ENCODE data around the gene PIGC.

GRCh38 chr1:172393354-172393753, 50.5 kb downstream of the PIGC start:
- TF ChIP-seq EZH2 (IDR thresholded peaks at IDR 0.05; ENCODE audit: insufficient read depth, poor library complexity, severe bottlenecking) (no peak), EZH2phosphoT487 (IDR thresholded peaks at IDR 0.05; ENCODE audit: insufficient read depth, low read depth) (no peak)
